ENCODE data around the gene ARHGAP29. TPM values are rescaled to one million over a fixed set of nuclear protein-coding genes. Genes with fewer than 3 reads are reported as not detected.

Gene ARHGAP29
- total RNA-seq, 1 experiment from 2014 or later, result 197 TPM

DNA sequence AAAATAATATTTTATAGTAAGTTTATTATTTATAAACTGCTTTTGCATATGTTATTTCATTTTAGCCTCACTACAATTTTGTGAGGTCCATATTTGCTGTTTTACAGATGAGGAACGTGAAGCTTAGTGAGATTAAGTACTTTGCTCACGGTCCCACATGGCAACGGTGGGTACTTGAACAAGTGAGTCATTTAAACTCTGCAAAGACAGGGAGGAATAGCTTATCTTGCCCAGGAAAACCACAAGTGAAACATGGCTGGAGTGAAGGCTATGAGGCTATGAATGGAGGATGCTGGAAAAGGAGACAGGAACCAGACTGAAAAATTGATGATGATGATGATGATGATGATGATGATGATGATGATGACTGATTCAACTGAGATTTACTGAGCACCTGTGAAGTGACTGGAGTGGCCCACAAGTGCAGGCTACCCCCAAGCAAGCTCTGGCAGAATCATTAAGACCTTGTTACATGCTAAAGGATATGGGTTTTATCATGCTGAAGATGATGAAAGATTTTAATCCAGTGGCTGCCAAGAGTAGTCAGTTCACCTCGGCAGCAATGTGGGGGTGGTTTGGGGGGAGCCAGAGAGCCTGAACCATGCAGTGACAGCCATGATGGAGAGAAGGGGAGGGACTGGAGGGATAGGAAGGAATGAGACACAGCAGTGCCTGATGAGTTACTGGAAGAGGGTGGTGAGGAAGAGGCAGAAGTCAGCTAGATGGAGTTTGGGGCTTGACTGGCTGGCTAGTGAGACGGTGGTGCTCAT is 115.0 kb downstream of the ARHGAP29 start:
- no peak for TF ChIP-seq SIN3A (IDR thresholded peaks at IDR 0.05; ENCODE audit: borderline replicate concordance, insufficient read depth, low read depth, low read length)
- no peak for TF ChIP-seq POLR2AphosphoS5 (IDR thresholded peaks at IDR 0.05; ENCODE audit: low read depth, low read length)
- no peak for TF ChIP-seq TCF7L2 (IDR thresholded peaks at IDR 0.05; ENCODE audit: low read depth, low read length)
- TF ChIP-seq REST (IDR thresholded peaks at IDR 0.05; ENCODE audit: insufficient read depth in 1 of 2, low read depth in 2 of 2, low read length in 1 of 2), result no peak
- Histone ChIP-seq H3K4me3 (ENCODE audit: low read depth in 2 of 2, low read length in 2 of 2) (no peak overlapping the region), H3K4me1 (ENCODE audit: control insufficient read depth, insufficient read depth, low read length) (no peaks in the 10 kb centered on the region), H3K27ac (ENCODE audit: low read length) (no peak overlapping the region; the same call in 1 of the 2 replicates), H3K36me3 (ENCODE audit: control insufficient read depth, insufficient read depth, low read length) (no peaks in the 10 kb centered on the region), H3K9me3 (ENCODE audit: control insufficient read depth, insufficient read depth, low read depth, low read length) (no peaks in the 10 kb centered on the region), H3K27me3 (ENCODE audit: control insufficient read depth, insufficient read depth, low read length) (no peaks in the 10 kb centered on the region)
- in situ Hi-C loops (cut with HindIII; ENCODE audit: low pct_unique_long_range_greater_than_20kb, low sequenced_read_pairs), result no loop called here
- no TSS peak for BruUV-seq (replicated peaks)
- no peak for ATAC-seq
- no peak for DNase-seq (ENCODE audit: low read depth, low spot score)
- ChIA-PET POLR2A (interaction anchor here (0.6 kb wide), 1 partner anchor 88 kb away, joined by 3 read pairs; no protein-coding TSS in a partner anchor), CTCF (no interaction called here)
- intact Hi-C loops (cut with micrococcal nuclease; ENCODE audit: unreplicated experiment), result no loop called here

Other genes with a start within 250 kb of the ARHGAP29 start
- gene ABCA4, start 116.4 kb downstream of the ARHGAP29 start, total RNA-seq (2021; ENCODE audit: unreplicated experiment), result 1.5 TPM
- gene ABCD3, start 180.8 kb upstream of the ARHGAP29 start, total RNA-seq (2021; ENCODE audit: unreplicated experiment), result 40.5 TPM

All from Panc1 (cell line).